HG03159 (cell line): ENCODE results near the gene PRDM15.

Experiments
- ATAC-seq: cut with Tn5 transposase; IDR thresholded peaks from one replicate; pipeline ENCODE4 v1.9.1; 2021; ENCODE audit warnings: mild to moderate bottlenecking, moderate library complexity; ENCODE audit not compliant: unreplicated experiment

Gene PRDM15

DNA sequence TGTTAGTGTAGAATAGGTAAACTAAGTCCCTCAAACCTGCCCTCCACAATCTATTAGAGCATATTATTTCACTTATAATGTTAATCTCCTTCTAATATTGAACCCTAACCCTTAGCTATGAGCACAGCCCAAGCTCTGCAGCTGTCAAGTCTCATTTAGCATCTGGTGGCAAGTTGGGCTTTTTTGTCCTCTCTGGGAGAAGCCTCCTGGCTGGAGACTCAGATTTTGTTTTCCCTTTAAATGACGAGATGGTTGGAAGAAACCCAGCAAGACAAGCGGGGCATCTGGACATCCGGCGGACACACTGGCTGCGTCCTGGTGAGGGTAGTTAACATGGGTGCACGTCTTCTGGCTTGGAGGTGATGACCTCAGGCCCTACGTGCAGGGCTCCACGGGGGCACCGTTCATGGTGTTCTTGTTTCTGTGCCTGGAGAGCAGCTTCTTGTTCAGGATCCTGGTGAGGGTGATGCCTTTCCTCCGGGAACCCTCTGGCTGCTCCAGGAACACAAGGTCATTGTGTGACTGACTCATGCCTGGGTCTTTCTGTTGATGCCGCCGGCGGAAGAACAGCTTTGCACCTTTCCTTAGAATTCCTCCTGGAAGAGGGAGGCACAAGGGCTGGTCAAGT, 9.7 kb upstream of the PRDM15 start:
- no peak for ATAC-seq

DNA sequence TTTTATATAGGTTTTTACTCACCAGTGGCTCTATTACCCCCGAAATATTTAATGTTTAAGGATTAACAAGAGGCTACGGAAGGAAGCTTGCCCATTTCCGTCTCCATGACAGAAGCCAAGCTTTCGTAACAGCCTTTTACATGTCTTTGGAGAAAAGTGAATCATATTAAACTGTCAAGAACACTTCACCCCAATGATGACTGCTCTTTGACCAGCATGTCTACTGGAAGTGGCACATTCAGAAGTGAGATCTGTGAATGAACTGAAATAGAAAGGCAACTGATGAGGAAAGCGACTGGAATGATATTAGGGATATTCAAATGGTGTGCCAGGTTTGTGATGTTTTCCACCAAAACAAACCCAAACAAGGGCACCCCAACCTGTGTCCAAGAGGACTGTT, 8.5 kb upstream of the PRDM15 start:
- no peak for ATAC-seq

DNA sequence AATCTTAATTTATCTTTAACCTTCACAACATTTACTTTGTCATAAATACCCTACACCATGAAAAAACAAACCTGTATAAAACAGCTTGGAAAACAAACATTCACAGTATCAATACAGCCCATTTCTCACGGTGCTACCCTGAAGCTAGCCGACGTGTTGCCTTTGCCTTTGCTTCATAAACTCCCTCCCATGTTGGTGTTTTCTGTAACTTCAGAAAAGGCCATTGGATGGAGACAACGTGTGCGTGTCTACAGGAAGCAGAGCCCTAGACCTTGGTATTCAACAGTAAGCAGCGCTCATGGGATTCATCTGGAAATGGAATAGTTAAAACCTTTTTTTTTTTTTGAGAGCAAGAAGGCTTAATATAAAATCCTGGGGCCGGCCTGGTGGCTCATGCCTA, 7.2 kb upstream of the PRDM15 start:
- no peak for ATAC-seq

DNA sequence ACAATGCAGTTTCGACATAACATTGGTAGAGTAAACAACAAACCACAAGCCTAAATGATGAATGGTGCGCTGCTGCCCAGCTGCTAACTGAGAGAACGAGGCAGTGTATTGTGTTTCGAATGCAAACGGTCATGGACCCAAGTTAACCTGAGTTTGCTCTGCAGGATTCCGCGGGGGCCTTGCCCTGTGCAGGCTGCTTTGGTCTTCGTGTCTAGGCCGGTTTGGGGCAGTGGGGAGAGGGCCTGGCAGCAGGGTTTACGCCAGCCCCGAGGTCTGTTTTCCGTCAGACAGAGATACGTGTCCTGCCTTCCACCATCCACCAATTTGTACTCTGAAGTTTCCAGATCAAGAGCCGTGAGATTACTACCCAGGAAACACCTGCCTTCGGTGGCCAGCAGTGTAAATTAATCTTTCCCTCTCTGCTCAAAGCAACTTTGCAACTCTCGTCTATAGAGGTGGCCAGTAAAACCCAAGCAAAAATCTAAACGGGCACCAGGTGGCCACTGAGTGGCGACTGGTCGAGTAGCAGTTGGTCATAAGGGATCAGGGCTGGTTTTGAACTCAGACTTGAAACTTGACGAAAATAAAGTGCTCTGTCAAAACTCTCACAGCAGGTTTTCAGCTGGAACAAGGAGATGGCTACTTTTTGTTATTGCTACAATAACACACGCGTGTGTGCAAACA, 6.3 kb upstream of the PRDM15 start:
- no peak for ATAC-seq

DNA sequence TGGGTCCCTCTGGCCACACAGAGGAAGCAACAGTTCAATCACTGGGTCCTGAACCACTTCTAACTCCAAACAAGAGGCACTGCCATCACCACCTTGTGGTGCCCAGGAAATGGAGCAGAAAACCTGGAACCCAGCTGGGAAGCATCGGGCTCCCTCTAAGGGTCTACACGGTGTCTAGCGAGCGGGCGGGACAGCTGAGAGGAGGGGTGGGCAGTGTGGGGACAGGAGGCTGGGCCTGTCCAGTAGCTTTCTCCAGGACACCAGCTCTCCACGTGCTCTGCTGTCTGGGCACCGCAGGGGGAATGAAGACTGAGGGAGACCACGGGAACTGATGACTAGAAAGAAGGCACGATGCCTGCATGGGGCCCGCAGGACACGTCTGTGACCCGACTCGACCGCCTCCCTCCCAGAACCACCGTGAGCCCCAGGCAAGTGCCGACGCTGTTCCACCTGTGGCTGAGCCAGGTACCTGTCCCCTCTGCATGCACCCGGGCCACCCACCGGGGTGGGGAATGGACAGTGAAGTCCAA, 5.4 kb upstream of the PRDM15 start:
- ATAC-seq = no peak

DNA sequence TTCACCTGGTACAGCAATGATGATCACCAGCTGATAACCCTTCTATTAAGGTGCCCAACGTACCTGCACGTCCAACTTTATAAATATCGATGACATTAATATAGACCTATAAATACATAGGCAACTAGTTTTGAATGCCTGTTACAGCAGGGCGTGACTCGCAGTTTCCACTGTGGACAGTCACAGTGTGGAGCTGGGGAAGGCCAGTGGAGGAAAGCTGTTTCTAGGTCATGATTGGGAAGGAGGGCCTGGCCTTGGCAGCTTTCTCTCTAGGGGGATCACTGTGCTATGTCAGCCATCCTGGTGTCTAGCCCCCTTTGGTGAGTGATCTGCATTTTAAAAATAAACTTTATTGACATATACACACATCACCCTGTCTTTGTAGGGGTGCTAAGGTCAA, 4.4 kb upstream of the PRDM15 start:
- no peak for ATAC-seq

DNA sequence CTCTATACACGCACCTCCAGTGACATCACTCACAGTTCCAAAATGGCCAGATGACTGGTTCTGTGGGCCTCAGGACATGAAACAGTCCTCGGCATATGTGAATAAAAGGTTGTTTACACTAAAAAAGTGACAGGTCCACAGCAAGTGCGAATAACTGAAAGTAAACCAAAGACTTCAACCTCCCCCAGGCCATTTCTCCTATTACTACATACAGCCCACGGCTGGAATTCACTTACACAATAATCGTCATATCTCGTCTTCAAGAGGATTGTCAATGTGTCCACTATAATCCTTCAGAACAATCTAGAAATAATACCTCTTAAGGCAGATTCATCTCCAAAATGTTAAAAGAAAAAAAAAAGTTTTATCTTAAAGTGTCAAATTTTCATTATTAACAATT, 1.9 kb upstream of the PRDM15 start:
- ATAC-seq = no peak

DNA sequence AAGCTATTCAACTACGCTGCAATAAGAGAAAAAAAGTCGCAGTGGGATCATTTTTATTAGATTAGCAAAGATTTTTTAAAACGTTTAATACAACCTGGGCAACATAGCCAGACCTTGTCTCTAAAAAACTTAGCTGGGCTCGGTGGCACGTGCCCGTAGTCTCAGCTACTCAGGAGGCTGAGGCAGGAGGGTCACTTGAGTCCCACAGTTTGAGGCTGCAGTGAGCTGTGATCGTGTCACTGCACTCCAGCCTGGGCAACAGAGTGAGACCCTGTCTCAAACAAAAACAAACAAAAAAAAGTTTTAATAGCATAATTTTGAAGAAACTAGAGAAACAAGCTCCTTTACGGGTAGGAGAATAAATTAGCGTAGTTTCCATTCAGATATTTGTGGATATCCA, 1.0 kb upstream of the PRDM15 start:
- ATAC-seq = no peak

DNA sequence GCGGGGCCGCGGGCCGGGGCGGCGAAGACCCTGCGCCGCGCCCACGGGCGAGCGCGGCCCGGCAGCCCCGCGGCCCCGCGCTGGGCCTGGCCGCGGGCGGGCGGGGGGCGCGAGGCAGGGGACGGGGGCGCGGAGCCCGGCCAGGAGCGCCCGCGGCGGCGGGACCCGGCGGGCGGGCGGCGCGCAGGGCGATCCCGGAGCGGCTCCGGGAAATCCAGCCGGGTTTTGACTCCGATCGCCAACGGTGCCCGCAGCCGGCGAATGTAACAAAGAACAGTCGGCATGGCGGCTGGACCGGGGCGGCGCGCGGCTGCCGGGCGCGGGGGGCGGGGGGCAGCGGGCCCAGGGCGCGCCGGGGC, 334 bp downstream of the PRDM15 start:
- ATAC-seq = peak; percentile 62

DNA sequence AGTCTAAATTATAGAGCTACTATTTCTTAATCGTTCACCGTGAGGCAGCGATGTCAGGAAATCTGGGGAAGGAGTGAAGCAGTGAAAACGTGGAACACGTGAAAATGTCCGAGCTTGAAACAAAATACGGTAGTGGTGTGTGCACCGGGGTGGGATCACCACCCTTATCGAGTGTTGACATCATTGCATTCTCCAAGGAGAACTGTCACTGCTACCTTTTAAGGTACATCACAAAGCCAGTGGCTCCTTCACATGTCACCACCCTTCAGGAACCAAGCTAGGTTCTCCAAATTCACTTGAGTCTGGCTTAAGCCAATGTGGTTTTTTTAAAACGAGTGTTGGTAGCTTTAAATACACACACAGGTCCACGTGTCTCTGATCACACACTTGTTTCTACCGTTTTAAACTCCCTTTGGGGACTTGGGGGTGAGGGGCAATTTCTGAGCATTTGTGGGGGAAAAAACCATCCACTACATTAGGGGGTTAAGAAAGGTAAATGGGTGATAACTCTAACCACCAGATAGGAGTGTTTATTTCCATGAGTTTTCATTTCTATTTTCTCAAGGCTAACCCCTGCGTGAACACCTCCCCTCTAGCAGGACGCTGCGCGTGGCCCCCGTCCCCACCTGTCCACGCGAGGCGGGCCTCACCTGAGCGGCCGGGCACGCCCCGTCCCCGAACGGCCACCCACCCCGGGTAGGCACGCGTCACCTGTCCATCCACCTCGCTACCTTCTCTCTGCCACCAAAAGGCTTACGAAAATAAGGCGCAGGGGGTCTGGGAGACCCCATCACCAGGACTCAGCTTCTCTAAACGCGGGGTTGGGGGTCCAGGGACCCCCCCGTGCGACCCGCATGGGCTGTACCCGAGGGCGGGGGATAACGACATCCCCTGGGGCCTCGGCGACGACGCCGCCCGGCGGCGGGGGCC, 978 bp downstream of the PRDM15 start:
- peak; percentile 30 for ATAC-seq

DNA sequence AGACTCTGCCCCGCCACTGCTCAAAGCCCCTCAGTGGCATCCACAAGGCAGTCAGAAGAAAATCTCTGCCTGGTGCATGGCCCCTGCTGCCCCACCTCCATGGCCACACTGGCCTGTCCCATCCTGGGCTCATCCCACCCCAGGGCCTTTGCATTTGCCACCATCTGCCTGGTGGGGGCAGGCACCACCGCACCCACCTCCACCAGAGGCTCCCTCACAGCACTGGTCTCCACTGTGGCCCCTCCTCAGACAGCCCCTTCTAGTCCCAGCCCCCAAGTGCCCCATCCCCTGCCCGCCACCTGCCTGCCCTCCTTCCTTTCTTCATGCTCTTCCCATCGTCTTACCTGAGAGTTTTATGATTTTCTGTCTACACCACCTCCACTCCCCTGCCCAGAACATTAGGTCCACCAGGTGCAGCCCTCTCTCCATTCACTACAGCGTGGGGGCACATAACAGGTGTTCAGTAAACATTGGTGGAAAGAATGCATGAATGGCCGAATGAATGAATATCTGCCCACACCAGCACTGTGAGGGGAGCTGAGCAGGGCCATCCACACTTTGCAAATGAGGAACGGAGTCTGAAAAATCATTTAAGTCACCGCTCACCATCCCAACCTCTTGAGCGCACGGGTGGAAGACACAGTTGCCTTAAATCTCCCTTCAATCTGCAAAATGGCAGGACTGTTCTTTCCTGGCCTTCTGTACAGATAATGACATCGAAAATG, 2.1 kb downstream of the PRDM15 start:
- no peak for ATAC-seq

DNA sequence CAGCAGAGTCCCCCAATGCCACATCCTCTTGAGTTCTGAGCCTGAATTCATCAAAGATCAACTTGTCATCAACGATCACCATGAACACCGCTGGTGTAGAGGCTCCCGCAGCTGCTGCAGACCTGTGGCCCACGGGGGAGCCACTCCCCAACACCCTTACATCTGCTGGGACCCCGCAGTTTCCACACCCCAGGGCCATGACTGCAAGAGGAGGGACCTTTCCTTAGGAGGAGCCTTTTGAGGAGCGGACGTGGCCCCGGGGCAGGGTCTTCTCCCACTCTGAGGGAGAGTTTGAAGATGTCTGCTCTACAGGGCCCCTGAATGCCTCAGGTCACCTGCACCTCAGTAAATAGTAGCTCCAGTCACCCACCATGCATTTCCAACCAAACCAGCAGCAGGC, 2.7 kb downstream of the PRDM15 start:
- ATAC-seq = no peak

DNA sequence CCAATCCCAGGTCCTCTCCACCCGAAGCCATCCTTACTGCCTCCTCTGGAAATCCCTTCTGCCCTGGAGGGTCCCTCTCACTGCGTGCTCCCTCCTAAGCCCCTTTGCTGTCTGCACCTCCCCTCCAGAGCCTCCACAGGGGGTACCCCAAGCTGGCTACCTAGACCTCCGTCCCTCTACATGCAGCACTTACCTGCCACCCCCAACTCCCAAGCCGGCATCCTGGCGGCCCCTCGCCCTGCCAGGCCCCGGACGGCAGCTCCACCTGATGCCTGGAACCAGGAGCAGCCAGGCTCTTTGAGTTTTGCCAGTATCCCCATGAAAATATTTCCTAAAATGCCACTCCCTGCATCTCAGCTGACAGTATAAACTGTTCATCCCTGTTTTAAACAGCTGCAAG, 4.1 kb downstream of the PRDM15 start:
- ATAC-seq = no peak

DNA sequence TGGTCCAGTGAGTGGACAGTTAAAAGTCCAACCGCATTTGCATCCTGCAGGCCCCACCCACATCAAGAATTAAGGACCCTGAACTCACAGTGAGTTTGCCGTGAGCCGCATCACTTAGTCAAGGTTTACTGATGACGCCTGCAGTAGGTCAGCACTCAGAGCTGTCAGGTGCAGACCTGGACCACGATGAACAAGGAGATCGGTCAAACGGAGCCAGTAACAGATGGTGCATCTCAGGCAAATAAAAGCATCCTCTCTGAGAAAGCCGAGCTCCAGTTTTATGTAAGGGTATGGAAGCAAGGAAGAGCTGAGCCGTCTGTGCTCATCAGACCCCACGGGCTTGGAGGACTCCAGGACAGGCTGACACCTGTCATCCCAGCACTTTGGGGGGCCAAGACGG, 4.5 kb downstream of the PRDM15 start:
- ATAC-seq = no peak

DNA sequence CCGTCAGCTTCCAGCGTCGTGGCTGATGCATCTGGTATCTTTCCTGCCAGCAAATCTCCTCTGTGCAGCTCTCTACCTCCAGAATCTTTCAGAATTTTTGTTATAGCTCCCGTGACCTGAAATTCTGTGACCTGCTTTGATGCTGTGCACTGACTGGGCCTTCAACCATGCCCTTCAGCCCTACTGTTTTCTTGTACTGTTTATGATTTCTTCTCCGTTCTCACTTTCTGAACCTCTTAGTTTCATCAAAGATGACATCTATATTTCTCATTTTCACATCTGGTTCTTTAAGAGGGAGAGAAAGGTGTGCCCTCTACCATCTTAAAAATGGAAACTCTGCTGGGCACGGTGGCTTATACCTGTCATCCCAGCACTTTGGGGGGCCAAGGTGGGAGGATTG, 5.7 kb downstream of the PRDM15 start:
- no peak for ATAC-seq

DNA sequence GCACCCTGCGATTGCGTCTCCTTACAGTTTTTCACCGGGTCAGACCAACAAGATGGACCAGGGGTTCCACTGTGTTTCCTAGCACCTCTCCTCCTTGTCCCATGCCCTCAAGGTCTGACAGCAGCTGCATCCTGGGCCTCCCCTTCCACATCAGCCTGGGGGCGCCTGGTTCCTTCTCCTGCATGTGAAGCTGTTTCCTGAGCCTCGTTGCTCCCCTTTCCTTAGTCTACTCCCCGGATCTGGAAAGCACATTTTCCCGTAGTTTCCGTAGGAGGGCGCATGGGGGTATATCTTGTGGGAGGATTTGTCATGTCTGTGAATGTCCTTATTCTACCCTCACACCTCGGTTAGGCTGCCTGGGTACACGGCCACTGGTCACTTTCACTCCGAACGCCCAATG, 6.1 kb downstream of the PRDM15 start:
- no peak for ATAC-seq

DNA sequence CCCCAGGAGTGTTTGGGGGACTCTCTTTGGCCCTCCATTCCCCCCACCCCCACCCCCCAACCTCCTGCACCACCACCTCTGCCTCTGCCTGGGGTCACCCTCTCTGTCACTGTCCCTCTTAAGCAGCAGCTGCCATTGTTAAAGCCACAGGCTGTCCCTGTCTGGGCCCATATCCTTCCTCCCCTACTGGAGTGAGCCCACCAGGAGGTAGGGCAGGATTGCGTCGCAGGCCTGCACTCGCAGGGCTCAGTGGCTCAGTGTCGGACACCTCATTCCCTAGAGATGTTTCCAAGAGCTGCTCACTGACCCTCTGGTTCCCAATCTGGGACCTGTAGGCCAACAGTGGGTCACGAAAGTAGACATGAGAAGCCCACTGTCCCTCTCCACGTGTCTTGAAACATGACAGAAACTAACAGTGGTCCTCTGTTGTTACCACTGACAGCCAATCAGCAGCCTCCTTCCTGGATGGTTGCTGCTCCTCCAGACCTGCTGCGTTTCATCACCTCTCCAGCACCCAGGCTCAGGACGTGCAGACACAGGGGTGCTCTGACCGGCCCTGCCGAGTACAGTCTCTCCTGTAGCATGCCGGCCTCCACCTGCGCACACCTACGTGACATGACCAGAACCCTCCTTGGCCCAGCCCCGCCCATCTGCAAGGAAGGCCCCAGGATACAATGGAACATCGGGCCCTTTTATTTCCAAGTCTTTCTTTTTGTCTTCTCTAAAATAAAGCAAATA, 7.7 kb downstream of the PRDM15 start:
- no peak for ATAC-seq

DNA sequence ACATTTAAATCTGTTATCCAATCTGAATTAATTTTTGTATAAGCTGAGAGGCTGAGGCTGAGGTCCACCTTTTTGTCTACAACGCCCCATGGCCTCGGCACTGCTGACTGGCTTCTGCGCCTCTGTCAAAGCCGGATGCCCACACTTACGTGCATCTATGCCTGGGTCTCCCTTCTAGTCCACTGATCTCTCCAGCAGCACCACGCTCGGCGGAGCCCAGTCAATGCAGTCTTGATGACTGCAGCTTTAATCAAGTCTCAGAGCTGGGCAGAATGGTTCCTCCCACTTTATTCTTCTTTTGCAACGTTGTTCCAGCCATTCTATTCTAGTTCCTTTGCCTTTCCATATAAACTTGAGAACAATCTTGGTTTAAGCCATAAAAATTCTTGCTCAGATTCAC, 9.4 kb downstream of the PRDM15 start:
- no peak for ATAC-seq

DNA sequence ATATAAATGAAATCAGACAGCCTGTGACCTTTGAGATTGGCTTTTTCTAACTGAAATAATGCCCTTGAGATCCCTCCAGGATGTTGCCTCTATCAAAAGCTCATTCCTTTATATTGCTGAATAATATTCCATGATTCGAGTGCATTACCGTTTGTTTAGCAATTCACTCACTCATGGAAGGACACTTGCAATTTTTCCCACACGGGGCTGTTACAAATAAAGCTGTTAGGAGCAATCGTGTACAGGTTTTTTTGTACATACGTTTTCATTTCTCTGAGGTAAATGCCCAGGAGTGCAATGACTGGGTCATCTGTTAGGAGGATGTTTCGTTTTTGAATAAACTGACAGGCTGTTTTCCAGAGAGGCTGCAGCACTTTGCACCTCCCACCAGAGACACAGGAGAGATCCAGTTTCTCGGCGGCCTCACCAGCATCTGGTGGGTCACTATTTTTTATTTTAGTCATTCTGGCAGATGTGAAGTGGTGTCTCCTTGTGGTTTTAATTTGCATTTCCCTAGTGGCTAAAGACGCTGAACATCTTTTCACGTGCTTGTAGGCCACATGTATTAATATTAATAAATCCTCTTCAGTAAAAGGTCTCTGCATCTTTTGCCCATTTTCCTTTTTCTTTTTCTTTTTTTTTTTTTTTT, 11.0 kb downstream of the PRDM15 start:
- peak; percentile 53 for ATAC-seq

DNA sequence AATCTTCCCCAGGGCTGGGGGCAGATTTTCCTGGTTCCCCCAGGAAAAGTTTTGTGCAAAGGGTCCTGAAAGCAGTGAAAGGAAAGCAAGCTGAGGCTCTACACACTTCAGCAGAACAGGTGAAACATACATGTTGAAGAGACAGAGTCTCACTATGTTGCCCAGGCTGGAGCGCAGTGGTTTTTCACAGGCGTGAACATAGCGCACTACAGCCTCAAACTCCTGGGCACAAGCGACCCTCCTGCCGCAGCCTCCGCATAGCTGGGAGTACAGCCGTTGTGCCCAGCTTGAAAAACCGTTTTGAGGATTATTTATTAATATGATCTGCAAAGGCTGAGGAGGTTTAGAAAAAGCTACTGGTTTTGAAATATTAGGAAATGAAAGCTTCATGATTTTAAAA, 11.8 kb downstream of the PRDM15 start:
- ATAC-seq = no peak
